Erythroblast (primary cell): ENCODE data around the gene TRPC1.

Source experiments
- GATA1 ChIP-seq: IDR thresholded peaks from 2 replicates; pipeline ENCODE4 v1.6.1; 2011; ENCODE audit warnings: low read depth, mild to moderate bottlenecking, control low read depth, low read length, moderate library complexity
- POLR2A ChIP-seq: IDR thresholded peaks from 2 replicates; pipeline ENCODE4 v1.6.1; 2011; ENCODE audit warnings: mild to moderate bottlenecking, low read length

DNA sequence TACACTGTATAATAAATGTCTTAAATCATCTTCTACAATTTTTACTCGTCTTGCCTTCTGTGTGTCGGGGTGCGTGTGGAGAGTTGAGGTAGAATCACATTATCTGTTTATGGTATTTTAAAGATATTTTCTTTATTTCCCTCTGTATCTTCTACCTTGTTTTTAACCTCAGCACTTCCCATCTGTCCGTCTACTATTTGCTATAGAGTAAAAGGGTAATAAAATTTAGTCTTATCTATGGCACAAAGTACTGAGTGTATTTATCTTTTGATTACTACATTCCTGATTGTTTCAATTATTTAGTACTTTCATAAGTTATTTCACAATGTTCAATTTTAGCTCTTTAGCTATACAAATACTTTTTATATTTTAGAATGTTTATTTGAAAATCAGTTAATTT, 62.2 kb downstream of the TRPC1 start:
- TF ChIP-seq POLR2A = no peak
- no peak for TF ChIP-seq GATA1
